Body of pancreas (tissue), 4 donors: ENCODE data around the gene CWF19L1. TPM values are rescaled to one million over a fixed set of nuclear protein-coding genes. Genes with fewer than 3 reads are reported as not detected.
"Not testable (repeated sequence)": the region's sequence is repeated elsewhere in the genome, so short reads cannot be mapped to it uniquely, and the experiment has no call there.

Source experiments
- ATAC-seq: fragments of 150-250 bp; one replicate; pipeline ENCODE4 v1.9.1; 2016
- DNase-seq, 4 donors: peaks; one replicate each; pipeline ENCODE4 v3.0.0-alpha.2; 2019
- H3K27ac ChIP-seq, 4 donors: fragments of 200-600 bp; sonication (generic); 1 replicate in 3 of 4; 2 replicates in 1 of 4; pipeline versions ENCODE4 v1.5.1 to v1.6.1; 2016 to 2019; ENCODE audit warnings: mild to moderate bottlenecking in 1 of 4, mixed read lengths in 1 of 4, moderate library complexity in 1 of 4
- H3K27me3 ChIP-seq, 2 donors: fragments of 200-600 bp; sonication (generic); one replicate each; pipeline ENCODE4 v1.6.0; 2016; ENCODE audit warnings: mild to moderate bottlenecking in 1 of 2
- H3K36me3 ChIP-seq, 2 donors: fragments of 200-600 bp; sonication (generic); replicated peaks in 1 of 2; 2 replicates each; pipeline ENCODE4 v1.5.1; 2016; ENCODE audit warnings: low read depth in 2 of 2; ENCODE audit not compliant: insufficient read depth in 1 of 2
- H3K4me1 ChIP-seq: fragments of 200-600 bp; sonication (generic); one replicate; pipeline ENCODE4 v1.6.0; 2016
- H3K4me3 ChIP-seq, 2 donors: fragments of 200-600 bp; sonication (generic); 1 replicate in 1 of 2; 2 replicates in 1 of 2; pipeline ENCODE4 v1.5.1; 2016 to 2019
- H3K9me3 ChIP-seq, 3 donors: fragments of 200-600 bp; sonication (generic); 1 replicate in 2 of 3; 2 replicates in 1 of 3; pipeline ENCODE4 v1.5.1; 2016
- CTCF ChIP-seq, 7 experiments: fragments of 450-650 bp in 4 of 7; fragments of 200-600 bp in 3 of 7; sonication (generic) in 3 of 7; IDR thresholded peaks; one replicate each; pipeline ENCODE4 v1.5.1; 2016 to 2019; ENCODE audit warnings: antibody characterized with exemption in 7 of 7
- POLR2A ChIP-seq, 3 donors: fragments of 450-650 bp; IDR thresholded peaks; one replicate each; pipeline ENCODE4 v1.6.1; 2016; ENCODE audit warnings: antibody characterized with exemption in 3 of 3, mild to moderate bottlenecking in 2 of 3
- WGBS, 2 donors: methylation state at CpG; one replicate each; pipeline ENCODE4 v1.1.5; 2017; 5-methylcytosine and 5-hydroxymethylcytosine counted together
- intact Hi-C: fragments of 100-400 bp; cut with DNase I; formaldehyde crosslinking; loops from one replicate; pipeline ENCODE4 v1.15.1; 2023
- total RNA-seq, 2 donors: library from RNA; depleted of rRNA; stranded (reverse); fragments of >200 nt; gene quantifications; one replicate each; pipeline ENCODE4 v1.1.0, GENCODE V29; 2016

The CWF19L1 gene
- total RNA-seq, 2 donors from 2014 or later, result 5.6 to 10.1 TPM

GRCh38 chr10:100306861-100307260 is 39.4 kb upstream of the CWF19L1 start:
- H3K36me3 ChIP-seq, result no peaks in the 10 kb centered on the region
- TF ChIP-seq CTCF (IDR thresholded peaks at IDR 0.05) (no peak), POLR2A (IDR thresholded peaks at IDR 0.05) (no peak)
- intact Hi-C loops, result no loop called here

GRCh38 chr10:100304414-100304813 is 37.0 kb upstream of the CWF19L1 start:
- Histone ChIP-seq H3K4me1 (no peaks in the 10 kb centered on the region), H3K27me3 (no peaks in the 10 kb centered on the region), H3K9me3 (no peaks in the 10 kb centered on the region), H3K27ac (no peak overlapping the region), H3K36me3 (no peaks in the 10 kb centered on the region), H3K4me3 (no peak overlapping the region)
- DNase-seq, result no peak
- intact Hi-C loops, result no loop called here
- WGBS, 2 donors, result 60 to 73% methylated on average over 3 of the region's 3 CpGs
- no peak for ATAC-seq
- TF ChIP-seq POLR2A (IDR thresholded peaks at IDR 0.05) (no peak), CTCF (IDR thresholded peaks at IDR 0.05) (no peak)

More at GRCh38 chr10:100306861-100307260, 39.4 kb upstream of the CWF19L1 start:
- Histone ChIP-seq H3K27me3 (no peaks in the 10 kb centered on the region), H3K4me3 (no peak overlapping the region), H3K4me1 (no peaks in the 10 kb centered on the region), H3K9me3 (no peaks in the 10 kb centered on the region), H3K27ac (no peak overlapping the region)
- WGBS, 2 donors, result 80 to 85% methylated on average over 5 of the region's 5 CpGs
- DNase-seq (no peak), ATAC-seq (no peak)

GRCh38 chr10:100303724-100304319 is 36.4 kb upstream of the CWF19L1 start:
- Histone ChIP-seq H3K4me1 (no peaks in the 10 kb centered on the region), H3K27ac (no peak overlapping the region), H3K27me3 (no peaks in the 10 kb centered on the region), H3K9me3 (no peaks in the 10 kb centered on the region), H3K36me3 (no peaks in the 10 kb centered on the region), H3K4me3 (no peak overlapping the region)
- DNase-seq (no peak), ATAC-seq (peak; percentile 42)
- WGBS, 2 donors, result 14 to 16% methylated on average over 7 of the region's 7 CpGs
- peak; percentile 9 to 49 (median 47) for TF ChIP-seq CTCF (IDR thresholded peaks at IDR 0.05)
- TF ChIP-seq POLR2A (IDR thresholded peaks at IDR 0.05), result no peak
- intact Hi-C loops, result no loop called here

- 39 to 42% methylated on average over 4 to 5 of the region's 5 CpGs for WGBS, 2 donors
- H3K27me3 ChIP-seq, H3K4me3 ChIP-seq, H3K36me3 ChIP-seq, DNase-seq, ATAC-seq, H3K4me1 ChIP-seq, intact Hi-C loops, H3K27ac ChIP-seq, H3K9me3 ChIP-seq: not testable (repeated sequence)
Observed at GRCh38 chr10:100301123-100301522, 33.7 kb upstream of the CWF19L1 start.

GRCh38 chr10:100297242-100297641 is 29.8 kb upstream of the CWF19L1 start:
- no peak for ATAC-seq

More at GRCh38 chr10:100297242-100297641, 29.8 kb upstream of the CWF19L1 start:
- no peaks in the 10 kb centered on the region for H3K27me3 ChIP-seq
- no peaks in the 10 kb centered on the region for H3K4me1 ChIP-seq
- intact Hi-C loops, result no loop called here
- TF ChIP-seq CTCF (IDR thresholded peaks at IDR 0.05) (no peak), POLR2A (IDR thresholded peaks at IDR 0.05) (no peak)
- no peak overlapping the region for H3K4me3 ChIP-seq
- H3K9me3 ChIP-seq, result no peaks in the 10 kb centered on the region
- WGBS, 2 donors, result 47 to 79% methylated on average over 8 to 9 of the region's 9 CpGs
- no peaks in the 10 kb centered on the region for H3K36me3 ChIP-seq
- no peak for DNase-seq
- no peak overlapping the region for H3K27ac ChIP-seq
